PC-9 (cell line): ENCODE data around the gene CCM2L. TPM values are rescaled to one million over a fixed set of nuclear protein-coding genes. Genes with fewer than 3 reads are reported as not detected.

Source experiments
- BruUV-seq: library from RNA; stranded (reverse); fragments of 400-500 nt; replicated peaks from 2 replicates; lab custom pipeline; 2021; lab: Mats Ljungman, UMichigan
- CTCF ChIA-PET: fragments of 300-600 bp; sonication (Branson Sonifier 250); formaldehyde crosslinking; loops from one replicate; lab custom pipeline; 2022; ENCODE audit warnings: antibody characterized with exemption; lab: Charles Lee
- POLR2A ChIA-PET: fragments of 300-600 bp; sonication (Branson Sonifier 250); formaldehyde crosslinking; loops from one replicate; lab custom pipeline; 2022; ENCODE audit warnings: antibody characterized with exemption; ENCODE audit not compliant: unreplicated experiment; lab: Charles Lee
- DNase-seq, 2 experiments: peaks; one replicate each; pipeline versions ENCODE4 v3.0.0 to v3.0.0-alpha.2; 2015 to 2022; ENCODE audit warnings: mixed read lengths in 1 of 2
- H2AFZ ChIP-seq: fragments of 200-600 bp; sonication (generic); 2 replicates; pipeline ENCODE4 v1.8.1; 2017; ENCODE audit warnings: antibody characterized with exemption
- H3F3A ChIP-seq: fragments of 200-600 bp; sonication (generic); 2 replicates; pipeline ENCODE4 v1.8.1; 2017; ENCODE audit warnings: antibody characterized with exemption, mild to moderate bottlenecking, low read depth; ENCODE audit not compliant: insufficient read depth
- H3K27ac ChIP-seq: fragments of 200-600 bp; sonication (generic); 2 replicates; pipeline ENCODE4 v1.6.1; 2016; ENCODE audit warnings: mixed run types
- H3K27me3 ChIP-seq: fragments of 200-600 bp; sonication (generic); 2 replicates; pipeline ENCODE4 v1.6.1; 2016; ENCODE audit warnings: low read depth, mixed run types; ENCODE audit not compliant: insufficient read depth
- H3K36me3 ChIP-seq: fragments of 200-600 bp; sonication (generic); 2 replicates; pipeline ENCODE4 v1.6.1; 2016; ENCODE audit warnings: low read depth, mixed run types
- H3K4me1 ChIP-seq: fragments of 200-600 bp; sonication (generic); replicated peaks from 2 replicates; pipeline ENCODE4 v1.6.1; 2016; ENCODE audit warnings: mixed run types; ENCODE audit not compliant: insufficient read depth
- H3K4me2 ChIP-seq: fragments of 200-600 bp; sonication (generic); 2 replicates; pipeline ENCODE4 v1.6.1; 2017; ENCODE audit warnings: mixed run types
- H3K4me3 ChIP-seq: fragments of 200-600 bp; sonication (generic); 2 replicates; pipeline ENCODE4 v1.6.1; 2016; ENCODE audit warnings: mixed run types
- H3K79me2 ChIP-seq: fragments of 200-600 bp; sonication (generic); 2 replicates; pipeline ENCODE4 v1.6.1; 2017; ENCODE audit warnings: low read depth, mixed run types
- H3K9me2 ChIP-seq: fragments of 200-600 bp; sonication (generic); 2 replicates; pipeline ENCODE4 v1.8.1; 2017; ENCODE audit warnings: mild to moderate bottlenecking; ENCODE audit not compliant: insufficient read depth
- H3K9me3 ChIP-seq: fragments of 200-600 bp; sonication (generic); 2 replicates; pipeline ENCODE4 v1.8.1; 2016; ENCODE audit warnings: low read depth; ENCODE audit not compliant: insufficient read depth
- H4K20me1 ChIP-seq: fragments of 200-600 bp; sonication (generic); 2 replicates; pipeline ENCODE4 v1.8.1; 2017; ENCODE audit not compliant: insufficient read depth
- EZH2 ChIP-seq: fragments of 200-600 bp; sonication (generic); IDR thresholded peaks from 2 replicates; pipeline ENCODE4 v1.8.0; 2017; ENCODE audit warnings: antibody characterized with exemption, low read depth
- intact Hi-C: fragments of 100-400 bp; cut with micrococcal nuclease; formaldehyde crosslinking; loops from one replicate; pipeline ENCODE4 v1.10.0; 2022; ENCODE audit not compliant: unreplicated experiment
- total RNA-seq: library from RNA; stranded (reverse); gene quantifications from 2 replicates; pipeline ENCODE4 v1.2.3, GENCODE V29; 2021
- TF ChIP-seq, protein P1 (sequence below): fragments of 200-600 bp; sonication (generic); conservative IDR thresholded peaks from 2 replicates; pipeline ENCODE4 v1.6.1; 2017; ENCODE audit warnings: mixed run types, antibody characterized with exemption, mild to moderate bottlenecking, moderate library complexity

Gene CCM2L
- total RNA-seq, 1 experiment from 2014 or later: 0.31 TPM

DNA sequence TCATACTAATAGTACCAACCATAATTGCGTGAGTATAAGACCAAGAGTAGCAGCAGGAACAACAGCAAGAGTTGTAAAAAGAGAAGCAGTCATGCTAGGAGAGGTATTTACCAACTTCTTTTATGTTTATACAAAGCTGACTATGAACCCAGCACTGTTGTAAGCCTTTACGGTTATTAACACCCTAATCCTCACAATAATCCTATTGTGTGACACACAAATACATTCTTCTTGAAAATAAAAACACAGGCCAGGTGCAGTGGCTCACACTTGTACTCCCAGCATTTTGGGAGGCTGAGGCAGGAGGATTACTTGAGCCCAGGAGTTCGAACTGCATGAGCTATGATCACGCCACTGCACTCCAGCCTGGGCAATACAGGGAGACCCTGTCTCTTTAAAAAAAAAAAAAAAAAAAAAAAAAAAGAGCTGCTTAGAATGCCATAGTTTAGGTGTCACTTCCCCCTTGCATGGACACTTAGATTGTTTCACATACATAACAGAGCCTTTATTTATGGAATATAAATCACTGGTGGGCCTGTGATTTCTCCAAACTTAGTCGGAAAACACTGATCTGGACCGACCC lies 62.0 kb downstream of the CCM2L start:
- POLR2A ChIA-PET: no interaction called here
- TF ChIP-seq EZH2: no peak
- TF ChIP-seq, protein P1, sequence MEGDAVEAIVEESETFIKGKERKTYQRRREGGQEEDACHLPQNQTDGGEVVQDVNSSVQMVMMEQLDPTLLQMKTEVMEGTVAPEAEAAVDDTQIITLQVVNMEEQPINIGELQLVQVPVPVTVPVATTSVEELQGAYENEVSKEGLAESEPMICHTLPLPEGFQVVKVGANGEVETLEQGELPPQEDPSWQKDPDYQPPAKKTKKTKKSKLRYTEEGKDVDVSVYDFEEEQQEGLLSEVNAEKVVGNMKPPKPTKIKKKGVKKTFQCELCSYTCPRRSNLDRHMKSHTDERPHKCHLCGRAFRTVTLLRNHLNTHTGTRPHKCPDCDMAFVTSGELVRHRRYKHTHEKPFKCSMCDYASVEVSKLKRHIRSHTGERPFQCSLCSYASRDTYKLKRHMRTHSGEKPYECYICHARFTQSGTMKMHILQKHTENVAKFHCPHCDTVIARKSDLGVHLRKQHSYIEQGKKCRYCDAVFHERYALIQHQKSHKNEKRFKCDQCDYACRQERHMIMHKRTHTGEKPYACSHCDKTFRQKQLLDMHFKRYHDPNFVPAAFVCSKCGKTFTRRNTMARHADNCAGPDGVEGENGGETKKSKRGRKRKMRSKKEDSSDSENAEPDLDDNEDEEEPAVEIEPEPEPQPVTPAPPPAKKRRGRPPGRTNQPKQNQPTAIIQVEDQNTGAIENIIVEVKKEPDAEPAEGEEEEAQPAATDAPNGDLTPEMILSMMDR: no peak
- no peaks in the 10 kb centered on the region for H3K9me3 ChIP-seq
- DNase-seq: no peak
- no peaks in the 10 kb centered on the region for H4K20me1 ChIP-seq
- no peak overlapping the region for H3K4me2 ChIP-seq
- no peaks in the 10 kb centered on the region for H3F3A ChIP-seq
- H3K36me3 ChIP-seq: no peaks in the 10 kb centered on the region
- intact Hi-C loops: no loop called here
- no peak overlapping the region for H3K27ac ChIP-seq
- no peaks in the 10 kb centered on the region for H3K79me2 ChIP-seq
- H2AFZ ChIP-seq: no peak overlapping the region
- CTCF ChIA-PET: interaction anchor here (0.5 to 0.6 kb wide), 2 partner anchors 19 to 21 kb away, joined by 4 to 5 read pairs; no protein-coding TSS in a partner anchor
- H3K4me1 ChIP-seq: peaks cover 3% of the 10 kb centered on the region; the same call in 1 of the 2 replicates
- no peaks in the 10 kb centered on the region for H3K9me2 ChIP-seq
- no TSS peak for BruUV-seq
- H3K4me3 ChIP-seq: no peak overlapping the region
- peaks cover 46% of the 10 kb centered on the region for H3K27me3 ChIP-seq

DNA sequence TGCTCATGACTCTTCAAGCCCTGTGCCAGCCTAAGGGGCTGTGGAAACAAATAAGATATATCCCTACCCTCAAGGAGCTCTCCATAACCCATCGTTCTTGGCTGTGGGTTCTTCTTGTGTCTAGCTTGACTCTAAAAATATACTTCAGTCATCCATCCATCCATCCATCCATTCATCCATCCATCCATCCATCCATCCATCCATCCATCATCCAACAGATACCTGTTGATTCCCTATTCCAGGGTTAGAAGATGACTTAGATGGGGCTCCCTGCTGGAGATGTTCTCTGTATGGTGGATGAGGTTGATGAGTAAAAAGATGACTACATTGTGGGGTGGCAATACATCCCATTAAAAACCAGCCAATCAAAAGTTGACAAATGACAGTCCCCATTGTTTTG lies 65.3 kb downstream of the CCM2L start:
- Histone ChIP-seq H4K20me1 (no peaks in the 10 kb centered on the region), H3K27ac (no peak overlapping the region), H3K4me1 (no peaks in the 10 kb centered on the region), H3K36me3 (no peaks in the 10 kb centered on the region), H3K9me3 (no peaks in the 10 kb centered on the region), H3K9me2 (no peaks in the 10 kb centered on the region), H3K79me2 (no peaks in the 10 kb centered on the region), H3K4me3 (no peak overlapping the region), H3K27me3 (peaks cover 44% of the 10 kb centered on the region), H3F3A (no peaks in the 10 kb centered on the region), H3K4me2 (no peak overlapping the region), H2AFZ (no peak overlapping the region)
- no peak for DNase-seq
- TF ChIP-seq, protein P1: no peak
- no peak for TF ChIP-seq EZH2
- intact Hi-C loops: no loop called here
- CTCF ChIA-PET: interaction anchor here (0.7 kb wide), 1 partner anchor 15 kb away, joined by 5 read pairs; no protein-coding TSS in a partner anchor
- POLR2A ChIA-PET: no interaction called here
- no TSS peak for BruUV-seq

DNA sequence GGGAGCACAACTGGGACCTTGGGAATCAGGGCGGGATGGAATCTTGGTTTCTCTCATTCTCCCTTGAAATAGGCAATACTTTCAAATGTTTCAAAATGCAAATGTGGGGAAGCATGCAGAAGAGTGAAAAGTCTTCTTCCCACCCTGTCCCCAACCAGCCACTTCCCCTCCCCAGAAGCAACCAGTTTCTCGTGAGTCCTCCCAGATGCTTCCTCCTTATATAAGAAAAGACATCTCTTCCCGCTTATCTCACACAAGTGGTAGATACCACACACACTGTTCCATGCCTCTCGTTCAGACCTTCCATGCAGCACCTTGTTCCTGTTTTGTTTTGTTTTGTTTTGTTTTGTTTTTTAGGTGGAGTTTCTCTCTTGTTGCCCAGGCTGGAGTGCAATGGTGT lies 67.0 kb downstream of the CCM2L start:
- Histone ChIP-seq H4K20me1 (no peaks in the 10 kb centered on the region), H3K9me3 (no peaks in the 10 kb centered on the region), H3K36me3 (no peaks in the 10 kb centered on the region), H3K27me3 (peaks cover 39% of the 10 kb centered on the region), H2AFZ (no peak overlapping the region), H3K79me2 (no peaks in the 10 kb centered on the region), H3K9me2 (no peaks in the 10 kb centered on the region), H3F3A (no peaks in the 10 kb centered on the region), H3K4me2 (no peak overlapping the region), H3K27ac (no peak overlapping the region), H3K4me1 (no peaks in the 10 kb centered on the region), H3K4me3 (no peak overlapping the region)
- no peak for DNase-seq
- intact Hi-C loops: no loop called here
- POLR2A ChIA-PET: no interaction called here
- CTCF ChIA-PET: no interaction called here
- TF ChIP-seq, protein P1: no peak
- TF ChIP-seq EZH2: no peak
- no TSS peak for BruUV-seq
